ENCODE data around the gene PARD3.

DNA sequence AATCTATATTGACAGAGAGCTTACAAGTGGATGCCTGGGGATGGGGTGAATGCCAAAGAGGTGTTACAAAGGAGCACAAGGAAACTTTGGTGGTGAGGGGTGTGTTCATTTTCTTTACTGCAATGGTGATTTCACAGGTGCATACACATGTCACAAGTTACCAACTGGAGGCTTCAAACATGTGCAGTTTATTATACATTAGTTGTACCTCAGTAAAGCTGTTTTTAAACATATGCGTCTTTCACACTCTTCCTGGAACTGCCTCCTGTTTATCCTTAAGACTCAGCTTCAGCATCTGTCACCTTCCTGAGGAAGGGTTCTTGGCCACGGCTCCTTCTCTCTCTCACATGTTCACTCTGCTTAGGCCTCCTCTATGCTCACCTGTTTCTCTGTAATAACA, 731.5 kb downstream of the PARD3 start:
- TF ChIP-seq POLR2AphosphoS5 (IDR thresholded peaks at IDR 0.05; ENCODE audit: insufficient read depth, low read depth, low read length) (no peak), POLR2A (IDR thresholded peaks at IDR 0.05; ENCODE audit: low read depth, low read length) (no peak)
